Adrenal gland (tissue), 12 donors: Measurements from ENCODE around the gene AMBP. TPM values are rescaled to one million over a fixed set of nuclear protein-coding genes. Genes with fewer than 3 reads are reported as not detected.

Source experiments
- DNase-seq, 7 donors: peaks; one replicate each; pipeline ENCODE4 v3.0.0-alpha.2; 2019 to 2020
- H3K27ac ChIP-seq, 5 donors: fragments of 200-600 bp; sonication (generic) in 4 of 5; 1 replicate in 3 of 5; 2 replicates in 2 of 5; pipeline versions ENCODE4 v1.5.1 to v1.8.0; 2016 to 2020; ENCODE audit warnings: mild to moderate bottlenecking in 1 of 5
- H3K27me3 ChIP-seq: fragments of 200-600 bp; 2 replicates; pipeline ENCODE4 v1.8.0; 2021
- H3K36me3 ChIP-seq, 2 donors: fragments of 200-600 bp; replicated peaks in 1 of 2; 1 replicate in 1 of 2; 2 replicates in 1 of 2; pipeline versions ENCODE4 v1.5.1 to v1.8.0; 2018 to 2022
- H3K4me1 ChIP-seq, 2 donors: fragments of 200-600 bp; replicated peaks in 1 of 2; 1 replicate in 1 of 2; 2 replicates in 1 of 2; pipeline versions ENCODE4 v1.5.1 to v1.8.0; 2018 to 2021
- H3K4me3 ChIP-seq, 4 donors: fragments of 200-600 bp; sonication (generic) in 3 of 4; one replicate each; pipeline ENCODE4 v1.5.1; 2016 to 2018
- H3K9me3 ChIP-seq, 3 donors: fragments of 200-600 bp; sonication (generic) in 1 of 3; replicated peaks in 1 of 3; 1 replicate in 2 of 3; 2 replicates in 1 of 3; pipeline versions ENCODE4 v1.5.1 to v1.8.0; 2016 to 2021
- CTCF ChIP-seq, 6 experiments: fragments of 450-650 bp in 4 of 6; fragments of 200-600 bp in 2 of 6; sonication (generic) in 1 of 6; IDR thresholded peaks; 1 replicate in 5 of 6; 2 replicates in 1 of 6; pipeline versions ENCODE4 v1.5.1 to v1.8.0; 2016 to 2021; ENCODE audit warnings: antibody characterized with exemption in 6 of 6, mild to moderate bottlenecking in 2 of 6, moderate library complexity in 1 of 6
- POLR2A ChIP-seq, 2 donors: fragments of 450-650 bp; IDR thresholded peaks; one replicate each; pipeline ENCODE4 v1.6.1; 2017; ENCODE audit warnings: antibody characterized with exemption in 2 of 2, mild to moderate bottlenecking in 2 of 2, moderate library complexity in 1 of 2
- WGBS, 4 donors: extraction: QIAGEN DNeasy Blood & Tissue Kit in 2 of 4; methylation state at CpG; one replicate each; pipeline versions ENCODE4 v1.1.5 to v1.1.7; 2013 to 2017; 5-methylcytosine and 5-hydroxymethylcytosine counted together
- intact Hi-C, 2 donors: fragments of 100-400 bp; cut with DNase I; formaldehyde crosslinking; loops; one replicate each; pipeline versions ENCODE4 v1.14.1 to v1.15.0; 2022 to 2023
- polyA plus RNA-seq, 3 donors: library from polyadenylated mRNA; stranded (reverse); fragments of 200-250 nt in 2 of 3; fragments of 350-450 nt in 1 of 3; fragmentation: Illumina TruSeq in 1 of 3; extraction: RNeasy Lipid Tissue Mini Kit (QIAGEN cat#74804) in 1 of 3; gene quantifications; one replicate each; pipeline ENCODE4 v1.2.3, GENCODE V29; 2013 to 2014
- total RNA-seq, 9 donors: library from RNA; depleted of rRNA in 4 of 9; stranded (reverse); fragments of >200 nt in 4 of 9; fragments of 120-200 nt in 1 of 9; fragmentation: NEBNext Ultra II Directional in 1 of 9; extraction: Animal tissue kit (Norgen Biotek cat#: 25700) in 1 of 9; gene quantifications; one replicate each; pipeline versions ENCODE4 v1.1.0 to v1.2.4, GENCODE V29; 2013 to 2023
- donor health status: healthy with polysubstance abuse.
- donor health status: Bipolar disorder and iron deficiency.
- donor health status: DM: yes; HTN: yes; CAD: no.
- donor health status: DM: no; HTN: no; CAD: no.
- donor health status: DM: no; HTN: no; CAD: no.
- donor health status: DM: yes; HTN: yes; CAD: no.

Gene AMBP
- total and polyA plus RNA-seq, 12 donors: 0.17 to 2.8 (median 0.44) TPM; not detected in 5

GRCh38 chr9:114124666-114125475, 46.8 kb upstream of the AMBP start:
- H3K4me1 ChIP-seq: no peaks in the 10 kb centered on the region
- H3K27me3 ChIP-seq: no peaks in the 10 kb centered on the region
- intact Hi-C loops: no loop called here
- TF ChIP-seq CTCF (IDR thresholded peaks at IDR 0.05): no peak
- no peak for TF ChIP-seq POLR2A (IDR thresholded peaks at IDR 0.05)
- no peaks in the 10 kb centered on the region for H3K9me3 ChIP-seq
- H3K27ac ChIP-seq: no peak overlapping the region
- DNase-seq: no peak
- H3K4me3 ChIP-seq: no peak overlapping the region
- 82 to 91% (median 89%) methylated on average over 11 to 13 of the region's 13 CpGs for WGBS, 4 donors
- no peaks in the 10 kb centered on the region for H3K36me3 ChIP-seq

GRCh38 chr9:114124138-114124537, 46.0 kb upstream of the AMBP start:
- Histone ChIP-seq H3K27me3 (no peaks in the 10 kb centered on the region), H3K4me1 (no peaks in the 10 kb centered on the region), H3K27ac (no peak overlapping the region), H3K9me3 (no peaks in the 10 kb centered on the region), H3K4me3 (no peak overlapping the region), H3K36me3 (no peaks in the 10 kb centered on the region)
- no peak for TF ChIP-seq POLR2A (IDR thresholded peaks at IDR 0.05)
- no peak for TF ChIP-seq CTCF (IDR thresholded peaks at IDR 0.05)
- WGBS, 4 donors: 38 to 80% (median 62%) methylated on average over 1 of the region's 1 CpG
- intact Hi-C loops: no loop called here
- DNase-seq: no peak

- Histone ChIP-seq H3K9me3 (no peaks in the 10 kb centered on the region), H3K4me3 (no peak overlapping the region), H3K27me3 (peaks cover 2% of the 10 kb centered on the region), H3K36me3 (no peaks in the 10 kb centered on the region), H3K27ac (no peak overlapping the region), H3K4me1 (no peaks in the 10 kb centered on the region)
- intact Hi-C loops: no loop called here
- 90 to 93% (median 93%) methylated on average over 6 to 9 of the region's 9 CpGs for WGBS, 4 donors
- DNase-seq: no peak
- TF ChIP-seq POLR2A (IDR thresholded peaks at IDR 0.05) (no peak), CTCF (IDR thresholded peaks at IDR 0.05) (no peak)
Observed at GRCh38 chr9:114123031-114123977, 45.2 kb upstream of the AMBP start.
